GM23338 (cell line): ENCODE measurements around the gene SLC44A4. TPM values are rescaled to one million over a fixed set of nuclear protein-coding genes. Genes with fewer than 3 reads are reported as not detected.
"Not testable (repeated sequence)": the region's sequence is repeated elsewhere in the genome, so short reads cannot be mapped to it uniquely, and the experiment has no call there.

Source experiments
- ATAC-seq: fragments of 200-7000 bp; cut with Tn5 transposase; 3 replicates; pipeline ENCODE4 v1.9.1; 2020
- DNase-seq: peaks from one replicate; pipeline ENCODE4 v3.0.0-alpha.2; 2015; ENCODE audit warnings: low spot score
- H2AFZ ChIP-seq: fragments of 200-600 bp; sonication (generic); 2 replicates; pipeline ENCODE4 v1.8.0; 2016; ENCODE audit warnings: antibody characterized with exemption, mild to moderate bottlenecking, moderate library complexity
- H3F3A ChIP-seq: fragments of 200-600 bp; sonication (generic); replicated peaks from 2 replicates; pipeline ENCODE4 v1.8.0; 2017; ENCODE audit warnings: antibody characterized with exemption, mixed run types, low read depth
- H3K27ac ChIP-seq: fragments of 200-600 bp; sonication (generic); 2 replicates; pipeline ENCODE4 v1.6.1; 2016; ENCODE audit warnings: low read depth
- H3K27me3 ChIP-seq: fragments of 200-600 bp; sonication (generic); 2 replicates; pipeline ENCODE4 v1.8.0; 2016; ENCODE audit warnings: mild to moderate bottlenecking, mixed run types, moderate library complexity; ENCODE audit not compliant: insufficient read depth
- H3K36me3 ChIP-seq: fragments of 200-600 bp; sonication (generic); 2 replicates; pipeline ENCODE4 v1.8.0; 2016; ENCODE audit warnings: mild to moderate bottlenecking; ENCODE audit not compliant: insufficient read depth
- H3K4me1 ChIP-seq: fragments of 200-600 bp; sonication (generic); 2 replicates; pipeline ENCODE4 v1.8.0; 2016; ENCODE audit warnings: mild to moderate bottlenecking, moderate library complexity; ENCODE audit not compliant: insufficient read depth
- H3K4me2 ChIP-seq: fragments of 200-600 bp; sonication (generic); 2 replicates; pipeline ENCODE4 v1.7.1; 2017; ENCODE audit warnings: mixed run types
- H3K4me3 ChIP-seq: fragments of 200-600 bp; sonication (generic); 2 replicates; pipeline ENCODE4 v1.6.1; 2016; ENCODE audit warnings: mixed run types
- H3K79me2 ChIP-seq: fragments of 200-600 bp; sonication (generic); replicated peaks from 2 replicates; pipeline ENCODE4 v1.8.0; 2017; ENCODE audit warnings: mild to moderate bottlenecking; ENCODE audit not compliant: insufficient read depth
- H3K9me2 ChIP-seq: fragments of 200-600 bp; sonication (generic); 2 replicates; pipeline ENCODE4 v1.8.0; 2017; ENCODE audit not compliant: insufficient read depth
- H4K20me1 ChIP-seq: fragments of 200-600 bp; sonication (generic); replicated peaks from 2 replicates; pipeline ENCODE4 v1.8.0; 2017; ENCODE audit warnings: mild to moderate bottlenecking; ENCODE audit not compliant: insufficient read depth
- H3K27ac Mint-ChIP-seq: 2 replicates; pipeline ENCODE4 v1.8.0; 2020; ENCODE audit warnings: inconsistent platforms, mild to moderate bottlenecking, moderate library complexity, mixed read lengths
- H3K27me3 Mint-ChIP-seq: 3 replicates; pipeline ENCODE4 v1.8.0; 2022; ENCODE audit warnings: low read depth, mild to moderate bottlenecking, moderate library complexity, mixed read lengths, inconsistent platforms; ENCODE audit not compliant: insufficient read depth, poor library complexity
- H3K36me3 Mint-ChIP-seq: 3 replicates; pipeline ENCODE4 v1.8.0; 2021; ENCODE audit warnings: low read depth, mild to moderate bottlenecking, inconsistent platforms, moderate library complexity, mixed read lengths
- H3K4me1 Mint-ChIP-seq: 3 replicates; pipeline ENCODE4 v1.8.0; 2020; ENCODE audit warnings: mild to moderate bottlenecking, inconsistent platforms, mixed read lengths
- H3K4me3 Mint-ChIP-seq: 3 replicates; pipeline ENCODE4 v1.8.0; 2021; ENCODE audit warnings: moderate library complexity, mild to moderate bottlenecking, inconsistent platforms, mixed read lengths
- H3K9me3 Mint-ChIP-seq: 3 replicates; pipeline ENCODE4 v1.8.0; 2020; ENCODE audit warnings: moderate library complexity, mild to moderate bottlenecking, inconsistent platforms, mixed read lengths
- CTCF ChIP-seq, 2 experiments: fragments of 200-600 bp in 1 of 2; sonication (generic) in 1 of 2; conservative IDR thresholded peaks; 2 replicates each; pipeline versions ENCODE4 v1.5.1 to v1.6.1; 2016 to 2017; ENCODE audit warnings: antibody characterized with exemption in 2 of 2, low read depth in 2 of 2, mild to moderate bottlenecking in 2 of 2, moderate library complexity in 1 of 2
- ETS1 ChIP-seq: IDR thresholded peaks from 2 replicates; pipeline ENCODE4 v1.6.1; 2016; ENCODE audit warnings: antibody characterized with exemption
- EZH2 ChIP-seq: fragments of 200-600 bp; sonication (generic); IDR thresholded peaks from one replicate; pipeline ENCODE4 v1.8.0; 2017; ENCODE audit warnings: antibody characterized with exemption, mild to moderate bottlenecking, low read depth; ENCODE audit not compliant: unreplicated experiment
- POLR2AphosphoS5 ChIP-seq: IDR thresholded peaks from 2 replicates; pipeline ENCODE4 v1.6.1; 2016; ENCODE audit warnings: antibody characterized with exemption, low read depth
- ZNF114 ChIP-seq: fragments of 250-450 bp; sonication (Bioruptor Pico); IDR thresholded peaks from 2 replicates; pipeline ENCODE4 v1.5.0; 2020; ENCODE audit warnings: mild to moderate bottlenecking, moderate library complexity
- polyA plus RNA-seq: library from polyadenylated mRNA; unstranded; fragments of >200 nt; fragmentation: Nextera tagmentation; extraction: Ambion mirVana; gene quantifications from 2 replicates; pipeline ENCODE4 v1.2.1, GENCODE V29; 2016
- total RNA-seq: library from RNA; depleted of rRNA; stranded (reverse); fragments of >200 nt; shearing (Covaris generic); gene quantifications from 2 replicates; pipeline ENCODE4 v1.2.3, GENCODE V29; 2014

SLC44A4 gene
- total and polyA plus RNA-seq, 2 experiments from 2014 or later: 1.1 to 3.7 TPM

DNA sequence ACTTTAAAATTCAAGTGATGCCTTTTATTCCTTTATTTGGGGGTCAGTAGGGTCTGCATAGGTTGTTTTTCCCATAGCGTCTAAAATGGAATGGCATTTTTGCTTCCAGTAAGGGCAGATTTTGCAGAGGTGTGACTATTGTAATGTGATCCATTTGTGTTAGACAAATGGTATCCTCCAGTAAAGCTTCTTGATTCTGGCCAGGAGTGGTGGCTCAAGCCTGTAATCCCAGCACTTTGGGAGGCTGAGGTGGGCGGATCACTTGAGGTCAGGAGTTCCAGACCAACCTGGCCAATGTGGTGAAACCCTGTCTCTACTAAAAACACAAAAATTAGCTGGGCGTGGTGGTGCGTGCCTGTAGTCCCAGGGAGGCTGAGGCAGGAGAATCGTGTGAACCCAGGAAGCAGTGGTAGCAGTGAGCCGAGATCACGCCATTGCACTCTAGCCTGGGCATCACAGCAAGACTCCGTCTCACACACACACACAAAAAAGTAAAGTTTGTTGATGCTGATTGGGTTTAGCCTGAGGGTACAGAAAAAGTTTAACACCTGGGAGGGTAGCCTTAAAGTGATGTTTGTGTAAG lies 60.8 kb downstream of the SLC44A4 start:
- ATAC-seq: not testable (repeated sequence)
- peak overlapping the region; percentile 47 for H3K4me3 ChIP-seq
- H3K4me1 Mint-ChIP-seq: peaks cover 31% of the 10 kb centered on the region

DNA sequence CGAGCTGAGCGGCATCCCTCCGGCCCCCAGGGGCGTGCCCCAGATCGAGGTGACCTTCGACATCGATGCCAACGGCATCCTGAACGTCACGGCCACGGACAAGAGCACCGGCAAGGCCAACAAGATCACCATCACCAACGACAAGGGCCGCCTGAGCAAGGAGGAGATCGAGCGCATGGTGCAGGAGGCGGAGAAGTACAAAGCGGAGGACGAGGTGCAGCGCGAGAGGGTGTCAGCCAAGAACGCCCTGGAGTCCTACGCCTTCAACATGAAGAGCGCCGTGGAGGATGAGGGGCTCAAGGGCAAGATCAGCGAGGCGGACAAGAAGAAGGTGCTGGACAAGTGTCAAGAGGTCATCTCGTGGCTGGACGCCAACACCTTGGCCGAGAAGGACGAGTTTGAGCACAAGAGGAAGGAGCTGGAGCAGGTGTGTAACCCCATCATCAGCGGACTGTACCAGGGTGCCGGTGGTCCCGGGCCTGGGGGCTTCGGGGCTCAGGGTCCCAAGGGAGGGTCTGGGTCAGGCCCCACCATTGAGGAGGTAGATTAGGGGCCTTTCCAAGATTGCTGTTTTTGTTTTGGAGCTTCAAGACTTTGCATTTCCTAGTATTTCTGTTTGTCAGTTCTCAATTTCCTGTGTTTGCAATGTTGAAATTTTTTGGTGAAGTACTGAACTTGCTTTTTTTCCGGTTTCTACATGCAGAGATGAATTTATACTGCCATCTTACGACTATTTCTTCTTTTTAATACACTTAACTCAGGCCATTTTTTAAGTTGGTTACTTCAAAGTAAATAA lies 61.5 kb downstream of the SLC44A4 start:
- H3K27ac ChIP-seq, H3K27ac Mint-ChIP-seq, ATAC-seq, H3K36me3 ChIP-seq, H4K20me1 ChIP-seq, H3K27me3 ChIP-seq, H3K9me2 ChIP-seq, H2AFZ ChIP-seq, DNase-seq, H3K9me3 Mint-ChIP-seq, H3K36me3 Mint-ChIP-seq: not testable (repeated sequence)
- Mint-ChIP-seq H3K27me3 (peaks cover 33% of the 10 kb centered on the region), H3K4me3 (peak overlapping the region; percentile 65), H3K4me1 (peaks cover 25% of the 10 kb centered on the region)
- H3K79me2 ChIP-seq: peaks cover 17% of the 10 kb centered on the region
- peak overlapping the region; percentile 47 for H3K4me3 ChIP-seq
- peaks cover 32% of the 10 kb centered on the region for H3K4me1 ChIP-seq
- peak overlapping the region; percentile 74 for H3K4me2 ChIP-seq
- peaks cover 14% of the 10 kb centered on the region for H3F3A ChIP-seq

More for the DNA sequence above, 60.8 kb downstream of the SLC44A4 start:
- not testable (repeated sequence) for H3K36me3 ChIP-seq, H3K27ac ChIP-seq, H3K27ac Mint-ChIP-seq, H4K20me1 ChIP-seq, H2AFZ ChIP-seq, H3K9me3 Mint-ChIP-seq, H3K36me3 Mint-ChIP-seq, H3K27me3 ChIP-seq, H3K9me2 ChIP-seq, DNase-seq
- Histone ChIP-seq H3K4me1 (peaks cover 39% of the 10 kb centered on the region), H3F3A (peaks cover 18% of the 10 kb centered on the region), H3K79me2 (peaks cover 19% of the 10 kb centered on the region), H3K4me2 (peak overlapping the region; percentile 74)
- Mint-ChIP-seq H3K4me3 (peak overlapping the region; percentile 65), H3K27me3 (peaks cover 33% of the 10 kb centered on the region)

DNA sequence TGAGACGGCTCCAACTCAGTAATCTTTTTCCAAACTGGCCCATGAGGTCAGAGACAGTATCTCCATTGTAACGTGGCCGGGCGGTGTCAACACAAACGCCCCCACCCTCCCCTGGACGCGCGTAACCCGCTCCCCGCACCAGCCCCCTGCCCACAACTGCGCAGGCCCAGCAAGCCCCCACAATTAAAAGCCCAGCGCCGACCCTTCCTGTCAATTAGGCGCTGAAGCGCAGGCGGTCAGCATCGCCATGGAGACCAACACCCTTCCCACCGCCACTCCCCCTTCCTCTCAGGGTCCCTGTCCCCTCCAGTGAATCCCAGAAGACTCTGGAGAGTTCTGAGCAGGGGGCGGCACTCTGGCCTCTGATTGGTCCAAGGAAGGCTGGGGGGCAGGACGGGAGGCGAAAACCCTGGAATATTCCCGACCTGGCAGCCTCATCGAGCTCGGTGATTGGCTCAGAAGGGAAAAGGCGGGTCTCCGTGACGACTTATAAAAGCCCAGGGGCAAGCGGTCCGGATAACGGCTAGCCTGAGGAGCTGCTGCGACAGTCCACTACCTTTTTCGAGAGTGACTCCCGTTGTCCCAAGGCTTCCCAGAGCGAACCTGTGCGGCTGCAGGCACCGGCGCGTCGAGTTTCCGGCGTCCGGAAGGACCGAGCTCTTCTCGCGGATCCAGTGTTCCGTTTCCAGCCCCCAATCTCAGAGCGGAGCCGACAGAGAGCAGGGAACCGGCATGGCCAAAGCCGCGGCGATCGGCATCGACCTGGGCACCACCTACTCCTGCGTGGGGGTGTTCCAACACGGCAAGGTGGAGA lies 63.6 kb downstream of the SLC44A4 start, which contains the start of the genes HSPA1A and HSPA1L:
Gene HSPA1A (plus strand): TSS at position 519 of the 814 bp plus-strand sequence. CDS start 214 bp downstream, at position 733.
Gene HSPA1L (minus strand): TSS at position 259 of the 814 bp plus-strand sequence. CDS start 3,311 bp downstream, outside the sequence.
- H3K4me1 Mint-ChIP-seq: peaks cover 19% of the 10 kb centered on the region
- Histone ChIP-seq H4K20me1 (peaks cover 9% of the 10 kb centered on the region; the same call in 1 of the 2 replicates), H3K4me2 (peak within 1 kb of the TSS; percentile 86), H3K79me2 (peaks cover 17% of the 10 kb centered on the region), H3K27me3 (no peaks in the 10 kb centered on the region), H2AFZ (peak within 1 kb of the TSS; percentile 95), H3K4me3 (peak within 1 kb of the TSS; percentile 63), H3K9me2 (no peaks in the 10 kb centered on the region), H3K36me3 (no peaks in the 10 kb centered on the region), H3K27ac (peak within 1 kb of the TSS; percentile 95), H3K4me1 (peaks cover 25% of the 10 kb centered on the region), H3F3A (peaks cover 9% of the 10 kb centered on the region; the same call in 1 of the 2 replicates)
- H3K27me3 Mint-ChIP-seq: peaks cover 29% of the 10 kb centered on the region
- H3K36me3 Mint-ChIP-seq: peaks cover 9% of the 10 kb centered on the region; the same call in 2 of the 3 replicates
- DNase-seq: peak; percentile 98
- peak within 1 kb of the TSS; percentile 89 for H3K4me3 Mint-ChIP-seq
- H3K9me3 Mint-ChIP-seq: peaks cover 10% of the 10 kb centered on the region; the same call in 2 of the 3 replicates
- peak within 1 kb of the TSS; percentile 99 for H3K27ac Mint-ChIP-seq
- ATAC-seq: peak; percentile 90
- peak; percentile 99 for TF ChIP-seq POLR2AphosphoS5
- TF ChIP-seq CTCF (conservative IDR thresholded peaks at IDR 0.05; ENCODE audit: low read depth in 2 of 2): no peak
- TF ChIP-seq ZNF114 (CRISPR knock-in tag): no peak
- no peak for TF ChIP-seq ETS1
- no peak for TF ChIP-seq EZH2
